DMS153 (cell line): Measurements from ENCODE around the gene TSPAN32.

Experiments used
- DNase-seq: peaks from one replicate; lab custom pipeline; 2025; lab: John Stamatoyannopoulos, UW

TSPAN32 gene

DNA sequence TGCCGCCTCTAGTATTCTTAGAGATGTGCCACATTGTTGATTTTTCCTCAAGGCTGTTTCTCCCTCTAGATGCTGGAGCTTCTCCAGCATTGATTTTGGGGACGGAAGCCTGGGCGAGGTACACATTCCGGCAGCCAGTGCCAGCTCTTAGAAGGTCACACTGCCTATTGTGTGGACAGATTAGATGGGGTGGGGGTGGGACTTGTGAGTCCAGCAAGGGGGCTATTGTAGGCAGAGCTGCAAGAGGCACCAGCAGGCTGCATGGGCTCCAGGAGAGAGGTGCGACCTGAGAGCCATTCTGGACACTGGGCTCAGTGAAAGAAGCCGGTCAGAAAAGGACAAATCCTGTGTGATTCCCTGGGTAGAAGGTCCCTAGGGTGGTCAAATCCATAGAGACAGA is 12.5 kb upstream of the TSPAN32 start:
- no peak for DNase-seq

DNA sequence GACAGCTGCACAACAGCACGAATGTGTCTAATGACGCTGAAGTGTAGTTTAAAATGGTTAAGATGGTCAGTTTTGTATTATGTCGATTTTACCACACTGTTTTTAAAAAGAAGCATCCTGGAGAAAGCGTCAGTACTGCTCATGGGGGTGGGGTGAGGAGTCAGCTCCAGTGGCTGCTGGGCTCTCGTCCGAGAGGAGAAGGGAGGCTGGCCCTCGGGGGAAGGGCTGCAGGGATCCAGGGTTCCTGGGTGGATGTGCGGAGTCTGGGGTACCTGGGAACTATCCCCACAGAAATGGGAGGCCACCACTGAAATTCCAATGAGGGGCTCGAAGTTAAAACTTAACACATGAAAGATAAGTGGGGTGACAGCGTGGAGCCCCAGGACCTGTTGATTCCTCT is 12.0 kb upstream of the TSPAN32 start:
- no peak for DNase-seq

DNA sequence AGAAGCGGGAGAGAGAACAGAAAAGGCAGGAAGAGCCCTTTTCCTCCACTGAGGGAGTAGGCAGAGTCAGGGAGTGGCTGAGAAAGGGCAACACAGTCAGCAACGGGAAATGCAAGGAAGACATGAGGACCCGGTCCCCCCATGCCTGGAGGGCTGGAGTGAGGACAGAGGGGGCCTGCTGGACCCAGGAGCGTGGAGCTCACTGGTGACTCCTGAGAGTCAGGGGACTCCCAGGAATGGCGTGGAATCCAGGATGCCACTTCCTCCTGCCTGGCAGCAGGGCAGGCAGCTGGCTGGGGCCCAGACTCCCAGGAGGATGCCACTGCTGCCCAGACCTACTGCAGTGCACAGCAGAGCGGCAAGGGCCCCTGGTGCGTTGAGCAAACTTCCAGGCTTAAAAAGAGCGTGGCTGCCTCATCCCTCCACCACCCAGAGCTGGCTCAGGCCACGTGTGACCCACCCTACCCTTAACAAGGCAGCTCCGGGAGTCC is 11.4 kb upstream of the TSPAN32 start:
- no peak for DNase-seq

DNA sequence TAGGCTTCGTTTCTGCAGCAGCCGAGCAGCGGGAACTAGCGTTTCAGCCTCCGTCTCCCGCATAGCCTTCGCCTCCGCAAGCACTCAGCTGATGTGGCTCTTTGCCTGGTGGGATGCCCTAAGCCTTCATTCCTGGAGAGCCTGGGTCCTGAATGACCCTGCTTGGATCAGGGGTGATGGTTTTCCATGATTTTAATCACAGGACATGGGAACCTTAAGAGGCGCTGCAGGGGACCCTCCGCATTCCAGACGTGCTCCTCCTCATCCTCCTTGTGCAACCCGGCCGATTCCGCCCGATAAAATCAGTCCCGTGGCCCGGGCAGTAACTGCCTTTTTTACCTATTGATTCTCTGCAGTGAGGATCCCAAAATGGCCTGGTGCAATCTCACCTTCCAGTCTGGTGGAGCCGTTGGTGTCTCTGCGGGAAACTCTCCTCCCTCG is 8.3 kb upstream of the TSPAN32 start:
- no peak for DNase-seq

DNA sequence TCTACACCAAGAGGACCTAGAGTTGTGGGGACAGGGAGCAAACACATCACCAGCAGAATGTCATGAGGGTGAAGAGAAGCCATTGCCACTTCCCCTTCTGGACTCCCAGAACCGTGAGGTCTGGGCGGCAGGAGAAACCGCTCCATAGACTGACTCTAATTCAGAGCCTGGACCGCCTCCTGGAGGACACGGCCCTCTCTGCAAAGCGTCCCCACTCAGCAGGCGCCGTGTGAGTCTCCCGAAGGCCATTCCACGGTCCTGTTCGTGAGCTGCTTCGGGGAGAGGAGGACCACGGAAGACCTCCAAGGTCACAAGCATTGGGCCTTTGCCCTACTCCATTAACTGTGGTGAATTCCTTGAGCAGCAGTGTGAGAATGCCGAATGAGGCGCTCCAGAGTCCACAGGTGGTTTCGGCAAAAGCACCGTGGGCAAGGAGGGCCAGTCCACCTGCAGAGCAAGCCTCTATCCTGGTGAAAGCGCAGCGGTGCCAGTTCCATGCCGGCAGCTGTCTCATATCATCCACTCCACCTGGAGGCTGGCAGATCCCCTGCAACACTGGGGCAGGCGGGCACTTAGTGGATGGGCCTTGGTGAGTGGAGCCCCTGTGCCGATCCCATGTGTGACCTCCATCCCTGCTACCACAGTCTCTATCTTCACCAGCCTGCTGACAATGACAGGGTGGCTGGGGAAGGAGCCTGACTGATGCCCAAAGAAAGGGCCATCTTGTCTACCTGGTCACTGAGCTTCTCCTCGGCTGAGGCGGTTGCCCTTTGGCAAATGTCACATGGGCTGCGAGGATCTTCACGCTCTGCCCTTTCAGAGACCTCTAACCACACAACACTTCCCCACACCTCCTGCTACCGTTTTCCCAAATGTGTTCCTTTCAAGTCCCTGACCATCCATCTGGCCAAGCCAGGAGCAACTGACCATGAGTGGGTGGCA is 7.6 kb upstream of the TSPAN32 start:
- DNase-seq, result no peak

DNA sequence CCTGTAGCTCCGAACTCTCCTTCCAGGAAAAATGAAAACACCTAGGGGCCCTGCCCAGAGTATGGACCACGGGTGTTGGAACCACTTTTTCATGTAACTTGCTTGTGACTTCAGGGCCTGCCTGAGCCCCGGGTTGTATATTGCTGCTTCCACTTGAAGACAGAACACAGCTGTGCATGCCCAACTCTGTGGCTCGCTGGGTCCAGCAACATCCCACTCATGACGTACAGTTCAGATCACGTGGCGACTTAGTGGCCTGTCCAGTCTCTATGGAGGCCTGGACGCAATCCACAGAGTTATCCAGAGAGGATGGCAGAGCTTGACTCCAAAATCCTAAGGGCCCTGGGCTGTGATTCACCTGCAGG is 6.9 kb upstream of the TSPAN32 start:
- no peak for DNase-seq

DNA sequence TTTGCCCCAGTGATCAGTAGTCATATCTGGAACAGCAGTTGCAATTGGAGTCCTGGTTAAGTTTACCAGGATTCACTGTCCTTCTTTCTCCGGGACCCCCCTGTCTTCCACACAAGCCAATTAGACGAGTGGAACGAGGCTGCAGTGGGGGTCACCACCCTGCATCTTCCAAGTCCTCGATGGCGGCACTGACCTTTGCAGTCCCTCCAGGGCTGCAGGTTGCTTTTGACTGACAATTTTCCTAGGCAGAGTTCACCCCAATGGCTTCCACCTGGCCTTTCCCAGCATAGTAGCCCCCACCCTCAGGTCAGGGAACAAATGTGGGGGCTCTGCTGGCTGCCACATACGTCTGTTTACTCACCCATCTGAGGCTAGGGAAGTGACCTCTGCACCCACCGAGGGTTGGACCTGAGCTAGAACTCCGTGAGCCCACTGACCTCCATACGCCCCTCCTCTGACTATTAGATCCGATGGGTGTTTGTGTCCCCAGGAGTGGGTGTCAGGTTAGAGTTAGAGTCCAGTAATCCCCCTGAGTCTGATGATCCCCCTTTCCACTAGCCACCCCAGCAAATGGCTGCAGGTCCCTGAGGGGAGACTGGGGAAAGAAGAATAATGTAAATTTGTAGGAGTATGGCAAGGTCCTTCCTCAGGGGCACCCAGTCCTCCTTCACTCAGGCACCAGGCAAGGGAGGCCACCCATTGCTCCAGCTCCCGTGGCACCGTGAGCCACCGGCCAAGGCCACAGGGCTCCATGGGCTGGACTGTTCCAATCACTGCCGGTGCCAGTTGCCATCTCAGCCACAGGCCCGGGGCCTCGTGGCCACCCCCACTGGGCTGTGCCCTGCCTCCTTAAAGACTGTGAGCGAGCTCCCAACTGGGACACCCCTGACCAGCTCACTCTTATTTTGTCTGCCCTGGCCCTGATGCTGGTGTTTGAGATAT is 5.6 kb upstream of the TSPAN32 start:
- DNase-seq, result no peak

DNA sequence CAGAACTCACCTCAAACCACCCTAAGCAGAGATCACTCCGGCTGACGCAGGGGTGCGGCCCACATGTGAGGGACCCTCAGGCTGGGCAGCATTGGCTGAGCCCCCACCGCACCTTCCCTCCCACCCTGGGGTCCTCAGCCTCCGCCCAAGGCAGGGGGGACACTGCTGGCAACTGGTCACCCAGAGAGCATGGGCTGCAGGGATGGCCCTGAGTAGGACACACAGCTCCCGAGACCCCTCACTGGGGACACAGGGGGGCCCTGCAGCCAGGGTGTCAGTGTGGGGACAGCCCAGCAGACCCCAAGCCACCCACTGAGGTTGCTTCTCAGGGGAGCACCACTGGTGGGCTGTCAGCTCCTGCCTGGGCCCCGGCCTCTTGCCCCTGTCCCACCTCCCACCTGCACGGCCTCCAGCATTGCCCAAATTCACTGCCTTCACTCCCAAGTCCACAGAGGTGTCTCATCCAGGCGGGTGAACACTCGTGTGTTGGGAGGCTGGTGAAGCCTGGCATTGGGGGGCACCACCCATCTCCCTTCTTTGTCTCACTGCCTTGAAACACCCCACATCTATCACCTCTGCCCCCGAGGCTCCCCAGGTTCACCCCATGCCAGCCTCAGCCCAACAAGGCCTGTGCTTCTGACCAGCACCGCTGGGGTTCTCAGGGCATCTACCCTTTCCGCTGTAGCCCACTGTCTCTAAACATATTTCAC is 4.7 kb upstream of the TSPAN32 start:
- no peak for DNase-seq

DNA sequence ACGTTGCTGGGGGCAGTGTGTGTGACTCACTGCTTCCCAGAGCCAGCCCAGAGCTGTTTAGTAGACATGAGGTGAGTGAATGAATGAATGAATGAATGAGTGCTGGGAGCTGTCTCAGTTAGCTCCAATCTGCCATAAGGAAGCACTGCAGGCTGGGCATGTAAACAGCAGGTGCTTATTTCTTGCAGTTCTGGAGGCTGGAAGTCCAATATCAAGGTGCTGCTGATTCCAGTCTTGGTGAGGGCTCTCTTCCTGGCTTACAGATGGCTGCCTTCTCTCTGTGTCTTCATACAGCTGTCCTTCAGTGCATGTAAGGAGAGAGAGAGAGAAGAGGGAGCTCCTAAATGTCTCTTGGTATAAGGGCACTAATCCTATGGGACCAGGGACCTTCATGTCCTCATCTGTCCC is 4.2 kb upstream of the TSPAN32 start:
- DNase-seq, result no peak

DNA sequence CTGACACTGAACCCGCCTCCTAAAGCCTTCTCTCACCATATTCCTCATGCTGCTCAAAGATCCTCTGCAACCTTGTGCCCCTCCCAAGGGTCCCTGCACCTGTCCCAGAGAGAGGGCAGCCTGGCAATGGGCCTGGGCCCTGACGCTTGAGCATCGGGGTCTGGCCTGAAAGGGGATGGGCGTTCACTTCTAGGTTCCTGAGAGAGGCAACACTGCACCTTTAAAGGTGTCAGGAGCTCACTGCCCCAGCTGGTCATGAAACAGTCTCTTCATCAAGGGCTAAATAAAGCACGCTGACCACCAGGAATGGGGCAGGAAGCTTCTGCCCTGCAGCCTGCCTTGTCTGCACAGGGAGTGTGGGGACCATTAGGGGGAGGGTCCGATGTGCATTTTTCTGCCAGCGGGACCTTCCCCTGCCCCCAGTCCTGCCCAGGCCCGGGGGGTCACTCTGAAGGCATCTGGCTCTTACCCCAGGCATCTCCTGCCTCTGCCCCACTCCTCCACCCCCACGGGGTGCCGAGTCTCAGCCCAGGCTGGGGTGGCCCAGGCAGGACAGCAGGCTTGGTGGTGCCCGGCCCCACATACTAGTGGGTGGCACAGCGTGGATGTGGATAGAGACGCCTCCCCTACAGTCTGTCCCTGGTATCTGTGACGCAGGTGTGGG is 3.5 kb upstream of the TSPAN32 start:
- no peak for DNase-seq

DNA sequence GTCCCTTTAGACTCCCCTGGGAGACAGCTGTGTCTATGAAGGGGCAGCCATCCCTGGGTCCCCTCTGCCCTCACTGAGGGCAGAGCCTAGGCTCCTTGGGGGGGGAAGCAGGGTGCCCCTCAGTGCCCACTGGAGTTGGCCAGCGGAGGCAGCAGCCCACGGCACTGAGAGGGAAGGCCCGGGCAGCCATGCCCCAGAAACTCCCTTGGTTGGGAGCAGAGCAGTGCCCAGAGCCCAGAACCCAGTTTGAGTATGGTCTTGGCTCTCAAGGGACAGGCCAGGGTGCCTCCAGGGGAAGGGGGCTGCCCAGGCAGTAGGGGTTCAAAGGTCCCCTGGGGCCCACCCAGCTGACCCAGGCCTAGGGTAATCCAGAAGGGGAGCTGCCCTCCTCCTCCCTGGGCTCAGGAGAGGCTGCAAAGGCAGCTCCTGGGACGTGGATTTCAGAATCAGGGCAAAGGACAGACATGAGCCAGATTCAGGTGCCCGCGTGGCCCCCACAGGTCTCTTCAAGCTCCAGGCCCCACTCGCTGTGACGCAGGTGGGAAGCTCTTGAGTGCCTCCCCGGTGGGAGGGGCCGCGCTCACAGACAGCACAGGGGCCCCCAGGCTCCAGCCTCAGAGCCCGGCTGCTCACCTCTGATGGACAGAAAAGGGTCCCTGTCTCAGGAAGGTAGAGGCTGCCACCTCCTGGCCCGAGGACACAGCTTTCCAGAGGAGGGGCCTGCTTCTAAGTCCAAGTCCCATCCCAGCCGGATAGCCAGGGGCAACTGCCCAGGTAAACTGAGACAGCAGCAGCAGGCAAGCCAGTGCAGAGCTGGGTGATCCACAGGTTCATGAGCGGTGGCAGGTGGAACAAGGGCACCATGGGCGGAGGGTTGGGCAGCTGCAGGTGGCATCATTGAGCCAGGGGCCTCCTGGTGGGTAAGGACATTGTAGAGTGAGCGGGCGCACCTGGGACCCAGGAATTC is 2.7 kb upstream of the TSPAN32 start:
- DNase-seq, result peak; percentile 53

DNA sequence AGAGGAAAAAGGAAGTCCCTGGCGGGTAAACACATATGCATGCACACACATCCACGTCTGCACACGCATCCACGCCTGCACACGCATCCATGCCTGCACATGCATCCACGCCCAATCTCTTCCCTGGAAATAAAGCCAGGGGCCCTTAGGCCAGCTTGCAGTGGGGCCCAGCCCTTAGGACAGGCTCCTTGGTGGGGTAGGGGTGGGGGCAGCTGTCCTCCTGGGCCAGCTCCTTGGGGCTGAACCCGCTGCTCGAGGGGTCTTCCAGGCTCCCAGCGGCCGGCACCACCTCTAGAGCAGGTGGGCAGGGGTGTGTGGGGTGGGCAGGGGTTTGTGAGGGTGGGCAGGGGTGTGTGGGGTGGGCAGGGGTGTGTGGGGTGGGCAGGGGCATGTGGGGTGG is 2.0 kb upstream of the TSPAN32 start:
- no peak for DNase-seq

DNA sequence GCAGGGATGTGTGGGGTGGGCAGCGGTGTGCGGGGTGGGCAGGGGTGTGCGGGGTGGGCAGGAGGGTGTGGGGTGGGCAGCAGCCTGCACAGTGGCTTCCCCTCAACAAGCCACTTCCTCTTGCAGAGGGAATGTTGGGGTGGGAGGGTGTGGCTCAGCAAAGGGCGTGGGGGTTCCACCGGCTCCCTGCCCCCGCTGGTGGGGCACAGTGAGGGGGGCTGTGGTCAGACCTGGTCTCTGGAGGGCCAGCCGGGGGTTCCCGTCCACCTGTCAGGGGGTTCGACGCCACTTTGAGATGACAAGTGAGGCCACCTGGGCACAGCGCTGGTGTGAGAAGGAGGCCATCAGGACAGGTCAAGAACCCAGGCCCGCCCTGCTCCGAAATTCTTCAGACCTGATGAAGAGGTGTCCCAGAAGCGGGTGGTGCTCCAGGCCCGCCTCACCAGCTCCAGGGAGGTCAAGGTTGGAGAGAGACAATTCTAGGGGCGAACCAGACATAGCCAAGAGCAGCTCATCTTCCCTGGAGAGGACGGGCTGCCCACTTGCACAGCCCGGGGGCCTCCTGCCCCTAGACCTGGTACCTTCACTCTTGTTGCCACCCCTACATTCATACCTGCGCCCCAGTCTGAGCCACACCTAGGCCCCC is 1.4 kb upstream of the TSPAN32 start:
- no peak for DNase-seq

DNA sequence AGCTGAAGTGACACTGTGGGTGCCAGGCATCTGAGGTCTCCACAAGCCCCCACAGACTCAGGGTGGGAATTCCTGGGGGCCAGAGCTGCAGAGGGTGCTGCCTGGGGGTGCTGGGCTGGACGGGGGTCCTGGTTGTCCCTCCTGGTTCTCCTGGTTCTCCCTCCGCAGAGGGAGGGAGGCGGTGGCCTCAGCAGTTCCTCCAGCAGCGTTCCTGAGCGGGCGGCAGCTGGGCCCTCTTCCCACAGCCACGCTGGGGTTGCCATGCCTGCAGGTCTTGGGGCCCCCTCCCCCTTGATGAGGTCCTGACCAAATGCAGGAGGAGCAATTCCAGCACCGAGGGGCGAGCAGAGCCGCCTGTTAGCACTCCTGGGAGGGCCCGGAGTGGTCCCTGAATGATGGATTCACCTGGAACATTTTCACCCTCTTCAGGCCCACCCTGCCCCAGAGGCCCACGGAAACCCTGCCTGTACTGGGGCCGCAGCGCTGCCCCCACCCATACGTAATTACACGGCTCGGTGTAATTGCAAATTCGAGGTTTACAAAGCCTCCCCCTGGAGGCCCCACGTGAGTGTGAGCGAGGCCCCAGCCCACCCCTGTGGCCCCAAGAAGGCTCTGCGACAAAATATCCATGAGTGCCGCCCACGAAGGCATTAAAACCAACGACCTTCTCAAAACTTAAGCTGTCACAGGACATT is 730 bp upstream of the TSPAN32 start:
- no peak for DNase-seq

DNA sequence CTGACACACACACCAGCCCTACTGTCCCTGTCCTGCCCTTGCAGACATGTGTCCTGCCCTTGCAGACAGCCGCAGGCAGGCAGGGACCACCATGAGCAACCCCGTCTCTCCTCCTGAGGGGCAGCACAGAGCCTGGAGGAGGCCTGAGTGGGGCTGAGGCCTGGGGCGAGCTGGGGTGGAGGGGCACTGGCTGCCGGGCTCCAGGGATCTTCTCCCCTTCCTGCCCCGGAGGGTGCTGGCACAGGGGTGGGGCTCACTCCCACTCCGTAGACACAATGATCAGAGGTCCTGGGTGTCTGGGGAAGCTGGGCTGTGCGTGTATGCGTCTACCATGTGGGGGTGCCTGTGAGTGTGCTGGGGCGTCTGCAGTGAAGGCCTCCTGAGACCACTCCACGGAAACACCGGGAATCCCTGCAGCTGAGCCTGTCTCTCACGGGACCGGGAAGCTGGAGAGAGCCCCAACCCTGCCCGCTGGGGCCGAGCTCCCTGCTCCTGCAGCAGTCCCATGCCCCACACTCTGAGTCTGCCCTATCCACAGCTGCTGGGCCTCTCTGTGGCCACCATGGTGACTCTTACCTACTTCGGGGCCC is 588 bp downstream of the TSPAN32 start:
- DNase-seq, result no peak

DNA sequence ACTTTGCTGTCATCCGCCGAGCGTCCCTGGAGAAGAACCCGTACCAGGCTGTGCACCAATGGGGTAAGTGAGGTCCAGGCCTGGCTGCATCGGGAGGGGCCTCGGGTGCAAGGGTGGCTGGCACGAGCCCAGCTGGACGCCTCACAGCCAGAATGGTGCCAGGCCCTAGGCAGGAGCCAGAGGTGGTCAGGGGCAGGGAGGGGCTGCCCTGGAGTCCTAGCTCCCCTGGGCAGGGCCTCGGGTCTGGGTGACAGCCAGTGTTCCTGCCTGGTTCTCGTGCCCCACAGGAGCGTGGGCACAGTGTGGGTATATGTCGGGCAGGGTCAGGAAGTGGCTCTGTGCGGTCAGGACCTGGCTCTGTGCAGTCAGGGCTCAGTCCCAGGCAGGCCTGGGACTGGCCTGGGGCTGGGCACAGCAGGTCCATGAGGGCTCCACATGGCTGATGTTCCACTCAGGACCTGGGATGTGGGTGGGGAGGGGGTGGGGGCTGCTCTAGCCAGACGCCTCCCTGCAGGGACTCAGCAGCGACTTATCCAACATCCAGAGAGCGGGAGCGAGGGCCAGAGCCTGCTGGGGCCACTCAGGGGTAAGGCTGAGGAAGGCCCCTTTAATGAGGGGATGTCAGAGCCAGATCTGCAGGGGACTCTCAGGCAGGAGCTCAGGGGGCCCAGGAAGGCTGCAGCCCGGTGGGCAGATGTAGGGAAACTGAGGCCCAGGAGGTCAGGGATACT is 1.2 kb downstream of the TSPAN32 start:
- DNase-seq, result no peak

DNA sequence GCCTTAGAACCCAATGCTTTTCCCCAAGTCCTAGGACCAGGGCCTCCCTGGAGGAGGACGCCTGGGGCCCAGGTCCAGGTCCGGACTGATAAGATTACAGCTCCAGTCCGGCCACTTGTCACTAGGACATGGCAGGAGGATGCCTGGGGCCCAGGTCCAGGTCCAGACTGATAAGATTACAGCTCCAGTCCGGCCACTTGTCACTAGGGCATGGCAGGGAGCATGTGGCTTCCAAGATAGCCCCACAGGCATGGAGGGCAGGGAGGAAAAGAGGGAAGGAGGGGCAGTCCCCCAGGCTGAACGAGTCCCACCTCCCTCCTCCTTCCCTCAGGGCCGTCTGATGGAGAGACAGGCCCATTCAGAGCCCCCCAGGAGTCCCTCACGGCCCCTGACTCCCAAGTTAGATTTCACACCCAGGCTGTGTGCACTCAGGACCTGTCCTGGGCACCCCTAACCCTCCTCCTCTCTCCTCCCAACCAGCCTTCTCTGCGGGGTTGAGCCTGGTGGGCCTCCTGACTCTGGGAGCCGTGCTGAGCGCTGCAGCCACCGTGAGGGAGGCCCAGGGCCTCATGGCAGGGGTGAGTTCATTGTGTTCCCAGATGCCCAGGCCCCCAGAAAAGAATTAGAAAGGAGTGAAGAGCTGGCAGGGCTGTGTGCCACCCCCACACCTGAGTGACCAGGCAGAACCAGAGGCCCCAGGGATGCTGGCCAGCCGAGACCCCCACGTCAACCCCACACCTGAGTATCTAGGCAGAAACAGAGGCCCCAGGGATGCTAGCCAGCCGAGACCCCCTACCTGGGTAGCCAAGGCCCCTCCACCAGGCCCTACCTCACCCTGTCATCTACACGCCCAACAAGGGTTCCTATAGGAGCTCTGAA is 2.1 kb downstream of the TSPAN32 start:
- DNase-seq, result no peak
